COLO668 (cell line): ENCODE measurements around the gene BTBD2.
A peak's percentile ranks its signal among the peaks of the same experiment; 100 is the strongest.
"Not testable (repeated sequence)": the region's sequence is repeated elsewhere in the genome, so short reads cannot be mapped to it uniquely, and the experiment has no call there.

Experiments used
- DNase-seq: peaks from one replicate; lab custom pipeline; 2025; ENCODE audit not compliant: unreplicated experiment; lab: John Stamatoyannopoulos, UW

Gene BTBD2

GRCh38 chr19:2016041-2016807 lies 710 bp upstream of the BTBD2 start:
- DNase-seq = peak; percentile 65

GRCh38 chr19:2014731-2015607 lies 545 bp downstream of the BTBD2 start:
- DNase-seq = peak; percentile 67

- no peak for DNase-seq
Observed at GRCh38 chr19:2014131-2014571, 1.4 kb downstream of the BTBD2 start.

GRCh38 chr19:2013683-2013961 lies 1.9 kb downstream of the BTBD2 start:
- no peak for DNase-seq

DNA sequence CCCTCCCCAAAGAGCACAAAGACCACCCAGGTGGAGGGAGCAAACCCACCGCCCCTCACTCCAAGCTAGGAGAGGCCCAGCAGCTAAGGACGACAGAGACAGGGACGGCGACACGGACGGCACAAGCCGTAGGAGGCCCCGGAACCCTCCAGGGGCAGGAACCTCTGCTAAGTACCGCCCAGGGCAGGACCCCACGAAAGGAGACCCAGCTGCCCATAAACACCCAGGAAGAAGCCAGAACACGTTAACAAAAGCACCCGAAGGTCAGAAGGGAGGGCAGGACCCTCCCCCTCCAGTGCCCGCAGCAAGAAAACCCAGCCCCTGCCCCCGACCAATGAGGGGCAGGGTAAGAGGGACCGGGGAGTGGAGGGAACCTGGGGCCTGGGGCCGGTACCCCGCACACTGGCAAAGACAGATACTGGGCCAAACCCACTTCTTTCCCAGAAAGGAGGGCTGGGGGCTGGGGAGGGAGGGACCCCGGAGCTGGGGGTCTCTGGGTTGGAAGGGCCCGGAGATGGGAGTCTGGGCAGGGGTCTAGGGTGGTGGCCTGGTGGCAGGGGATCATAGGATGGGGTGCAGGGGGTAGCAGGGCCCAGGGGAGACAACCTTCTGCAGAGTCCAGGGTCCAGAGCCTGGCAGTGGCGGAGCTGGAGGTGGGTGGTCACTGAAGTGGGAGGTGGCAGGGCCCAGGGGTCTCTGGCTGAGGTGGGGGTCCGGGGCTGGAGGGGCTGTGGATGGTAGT lies 2.4 kb downstream of the BTBD2 start:
- DNase-seq = no peak

GRCh38 chr19:2011169-2011568 lies 4.3 kb downstream of the BTBD2 start:
- no peak for DNase-seq

DNA sequence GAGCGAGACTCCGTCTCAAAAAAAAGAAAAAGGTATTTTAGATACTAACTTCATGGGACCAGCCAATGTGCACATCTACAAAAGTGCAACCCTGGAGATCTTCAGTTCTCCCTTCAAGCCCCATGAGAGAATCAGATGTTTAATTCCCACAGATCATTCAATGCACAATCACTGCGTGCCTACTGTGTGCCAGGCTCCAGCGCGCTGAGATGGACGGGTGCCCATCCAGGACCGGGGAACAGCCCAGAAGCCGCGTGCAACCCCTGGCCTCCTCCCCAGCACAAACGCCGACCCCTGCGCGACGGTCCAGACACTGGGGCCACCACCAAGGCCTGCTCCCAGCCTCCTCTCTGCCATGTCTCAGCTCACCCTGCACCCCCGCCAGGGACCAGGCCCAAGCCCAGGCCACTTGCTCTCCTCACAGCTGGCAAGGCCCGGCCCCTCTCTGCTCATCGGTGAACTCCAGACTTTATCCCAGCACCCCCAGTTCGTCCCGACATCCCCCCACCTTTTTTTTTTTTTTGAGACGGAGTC lies 5.3 kb downstream of the BTBD2 start:
- DNase-seq = no peak

DNA sequence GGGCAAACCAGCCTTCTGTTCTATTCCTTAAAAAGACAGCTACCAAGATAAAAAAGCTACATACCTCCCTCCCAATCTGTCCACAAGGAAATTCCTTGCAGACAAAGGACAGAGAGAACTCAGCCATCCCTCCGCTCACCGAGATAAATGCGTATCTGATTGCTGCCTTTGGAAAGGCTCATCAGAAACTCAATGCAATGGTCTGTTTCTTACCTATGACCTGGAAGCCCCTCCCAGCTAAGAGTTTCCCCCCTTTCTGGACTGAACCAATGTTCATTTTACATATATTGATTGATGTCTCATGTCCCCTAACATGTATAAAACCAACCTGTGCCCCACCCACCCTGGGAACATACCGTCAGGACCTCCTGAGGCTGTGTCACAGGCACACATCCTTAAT lies 11.6 kb downstream of the BTBD2 start:
- DNase-seq = no peak

DNA sequence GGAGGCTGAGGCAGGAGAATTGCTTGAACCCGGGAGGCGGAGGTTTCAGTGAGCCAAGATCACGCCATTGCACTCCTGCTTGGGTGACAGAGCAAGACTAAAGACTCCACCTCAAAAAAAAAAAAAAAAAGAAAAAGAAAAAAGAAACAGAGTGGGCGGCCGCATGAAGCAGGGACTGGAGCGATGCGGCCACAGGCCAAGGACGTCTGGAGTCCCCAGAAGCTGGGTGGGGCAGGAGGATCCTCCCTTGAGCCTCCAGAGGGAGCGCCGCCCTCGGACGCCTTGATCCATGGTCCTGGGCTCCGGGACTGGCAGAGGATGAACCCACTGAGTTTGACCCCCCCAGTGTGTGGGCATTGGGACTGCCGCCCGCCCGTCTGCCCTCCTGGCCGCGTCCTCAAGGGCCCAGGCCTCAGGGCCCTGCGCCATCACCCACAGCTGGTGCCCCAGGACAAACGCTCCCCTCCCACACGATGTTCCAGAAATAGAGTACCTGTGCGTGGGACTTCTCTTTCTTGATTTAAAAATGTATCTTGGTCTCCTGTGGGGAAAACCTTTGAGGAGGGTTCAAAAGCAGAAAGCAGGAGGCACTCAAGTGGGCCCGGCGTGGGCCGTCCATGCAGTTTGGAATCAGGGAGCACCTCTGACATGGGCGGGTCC lies 15.5 kb downstream of the BTBD2 start:
- no peak for DNase-seq

- DNase-seq = no peak
Observed at GRCh38 chr19:1998712-1999708, 16.5 kb downstream of the BTBD2 start.

DNA sequence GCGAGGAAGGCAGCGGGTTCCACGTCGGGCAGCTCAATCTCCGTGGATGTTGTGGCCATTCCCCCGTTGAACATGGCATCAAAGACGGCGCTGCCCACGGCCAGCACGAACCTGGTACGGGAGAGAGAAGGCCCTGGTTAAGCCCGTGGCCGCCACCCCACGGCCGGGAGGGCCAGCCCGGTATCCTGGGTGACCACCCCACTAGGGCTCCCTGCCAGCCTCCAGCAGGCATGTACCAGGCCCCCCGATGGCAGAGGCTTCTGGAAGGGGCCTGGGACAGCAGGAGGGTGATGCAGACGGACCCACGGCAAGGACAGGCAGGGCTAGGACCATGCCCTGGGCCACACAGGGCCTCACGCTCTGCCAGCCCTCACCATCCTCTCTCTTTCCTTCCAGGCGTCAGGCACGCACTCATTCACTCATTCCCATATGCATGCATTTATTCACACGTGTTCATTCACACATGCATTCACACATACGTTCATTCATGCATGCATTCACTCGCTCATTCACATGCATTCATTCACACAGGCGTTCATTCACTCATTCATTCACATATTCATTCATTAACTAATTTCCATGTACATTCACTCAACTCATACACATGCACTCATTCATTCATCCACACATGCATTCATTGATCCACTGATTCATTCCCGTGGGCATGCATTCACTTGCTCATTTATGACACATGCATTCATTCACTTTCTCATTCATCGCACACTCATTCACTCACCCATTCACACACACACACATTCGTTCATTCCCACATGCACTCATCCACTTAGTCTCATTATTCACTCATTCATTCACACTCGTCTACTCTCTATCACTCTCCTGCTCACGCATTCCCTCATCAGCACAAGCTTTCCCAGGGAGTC lies 17.9 kb downstream of the BTBD2 start:
- DNase-seq = no peak

- peak; percentile 21 for DNase-seq
Observed at GRCh38 chr19:1992759-1993260, 22.7 kb downstream of the BTBD2 start.

DNA sequence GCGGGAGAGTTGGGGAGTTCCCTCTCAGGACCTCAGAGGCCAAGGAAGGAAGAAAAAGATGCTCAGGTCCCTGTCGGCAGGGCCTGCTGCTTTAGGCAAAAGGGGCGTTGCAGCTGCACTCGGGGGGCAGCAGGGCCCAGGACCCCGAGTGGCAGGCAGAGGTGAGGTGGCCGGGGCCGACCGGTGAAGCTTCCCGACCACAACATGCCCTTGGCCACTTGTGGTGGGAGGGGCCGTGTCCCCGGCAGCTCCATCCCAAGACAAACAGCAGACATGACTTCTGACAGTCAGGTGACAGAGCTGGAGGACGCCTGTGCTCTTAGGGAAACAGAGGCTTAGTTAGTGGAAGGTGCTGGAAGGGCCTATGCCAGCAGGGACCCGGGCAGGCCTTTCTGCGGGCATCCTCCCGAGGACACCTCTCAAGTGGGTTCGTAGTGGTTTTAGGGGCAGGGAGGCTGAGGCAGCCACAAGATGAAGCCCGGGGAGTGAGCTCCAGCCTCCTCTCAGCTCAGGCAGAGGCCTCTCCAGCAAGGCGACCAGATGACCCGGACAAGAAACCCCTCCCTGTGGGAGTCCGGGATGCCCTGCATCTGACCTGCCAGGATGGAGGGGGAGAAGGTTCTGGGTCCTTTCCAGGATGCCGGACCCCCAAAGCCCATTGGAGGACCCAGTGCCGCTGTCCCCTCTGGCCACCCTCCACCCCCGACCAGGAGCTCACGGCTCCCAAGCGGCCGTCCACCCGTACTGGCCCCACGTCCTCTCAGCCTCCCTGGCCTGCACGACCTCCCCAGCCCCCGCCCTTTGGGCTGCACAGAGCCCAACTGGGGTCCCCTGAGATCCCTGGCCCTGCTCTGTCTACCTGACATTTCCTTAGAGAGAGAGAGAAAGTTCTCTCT lies 24.2 kb downstream of the BTBD2 start:
- DNase-seq = no peak

DNA sequence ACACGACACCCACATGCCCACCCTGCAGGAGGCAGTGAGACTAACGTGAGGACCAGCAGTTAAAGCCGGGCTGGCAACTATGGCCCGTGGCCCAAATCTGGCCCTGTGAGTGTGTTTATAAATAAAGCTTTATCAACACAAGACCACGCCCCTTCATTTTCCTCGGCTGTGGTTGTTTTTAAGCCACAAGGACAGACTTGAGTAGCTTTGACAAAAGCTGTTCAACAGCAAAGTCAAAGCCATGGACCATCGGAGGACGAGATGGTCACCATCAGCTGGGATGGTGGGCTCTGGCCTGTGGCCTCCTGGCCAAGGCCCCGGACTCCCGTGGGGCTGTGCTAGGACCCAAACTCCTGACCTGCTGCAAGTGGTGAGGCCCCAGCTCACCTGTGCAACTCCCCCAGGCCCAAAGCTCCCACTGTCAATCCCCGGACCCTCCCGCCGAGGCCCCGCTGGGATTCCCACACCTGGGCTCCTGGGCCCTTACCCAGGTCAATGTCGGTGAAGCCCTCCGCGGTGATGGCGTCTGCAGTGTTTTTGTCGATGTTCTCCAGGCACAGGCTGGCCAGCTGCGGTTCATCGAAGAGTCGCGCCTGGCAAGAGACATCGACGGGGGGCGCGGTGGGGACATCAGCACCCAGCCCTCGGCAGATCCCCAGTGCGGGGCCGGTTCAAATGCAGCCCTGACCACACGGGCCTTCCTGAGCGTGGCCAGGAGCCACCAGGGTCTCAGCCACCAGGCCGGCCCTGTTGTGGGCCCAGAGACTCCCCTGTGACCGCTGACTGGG lies 25.1 kb downstream of the BTBD2 start:
- no peak for DNase-seq

DNA sequence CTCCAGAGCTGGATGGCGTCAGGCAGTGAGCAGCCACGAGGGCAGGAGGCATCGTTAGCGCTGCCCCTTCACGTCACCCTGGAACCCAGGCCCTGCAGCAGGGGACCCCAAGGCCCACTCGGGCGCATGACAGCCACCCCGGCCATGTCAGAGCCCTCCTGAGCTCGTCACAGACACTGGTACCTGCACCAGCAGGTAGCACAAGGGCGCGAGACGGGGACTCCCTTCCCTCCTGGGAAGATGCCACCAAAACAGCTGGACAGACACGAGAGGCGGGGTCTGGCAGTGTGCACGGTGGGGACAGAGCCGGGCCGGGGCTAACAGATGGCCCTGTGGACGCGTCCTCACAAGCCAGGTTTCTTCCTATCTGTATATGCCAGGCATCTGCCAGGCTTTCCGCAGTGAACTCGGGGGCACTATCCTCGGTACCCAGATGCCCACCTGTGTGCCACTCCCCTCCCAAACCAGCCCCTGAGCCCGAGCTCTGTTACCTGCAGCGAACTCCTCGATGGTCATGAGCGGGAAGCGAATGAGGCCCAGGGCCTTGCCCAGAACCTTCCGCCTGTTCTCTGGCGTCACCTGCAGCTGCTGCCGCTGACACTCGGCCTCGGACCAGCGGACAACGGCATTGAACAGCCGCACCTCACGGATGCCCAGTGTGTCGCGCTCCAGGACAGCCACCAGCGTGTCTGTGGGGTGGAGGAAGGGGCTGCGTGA lies 25.8 kb downstream of the BTBD2 start:
- no peak for DNase-seq

DNA sequence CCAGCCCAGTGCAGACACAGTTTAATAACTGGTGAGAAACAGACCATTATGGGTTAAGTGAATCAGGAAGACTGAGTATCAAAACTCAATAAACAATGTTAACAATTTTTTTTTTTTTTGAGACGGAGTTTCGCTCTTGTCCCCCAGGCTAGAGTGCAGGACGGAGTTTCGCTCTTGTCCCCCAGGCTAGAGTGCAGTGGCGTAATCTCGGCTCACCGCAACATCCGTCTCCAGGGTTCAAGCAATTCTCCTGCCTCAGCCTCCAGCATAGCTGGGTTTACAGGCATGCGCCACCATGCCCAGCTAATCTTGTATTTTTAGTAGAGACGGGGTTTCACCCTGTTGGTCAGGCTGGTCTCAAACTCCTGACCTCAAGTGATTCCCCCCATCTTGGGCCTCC lies 27.1 kb downstream of the BTBD2 start:
- not testable (repeated sequence) for DNase-seq
